ENCODE results near the gene CACNA2D3.

The CACNA2D3 gene

DNA sequence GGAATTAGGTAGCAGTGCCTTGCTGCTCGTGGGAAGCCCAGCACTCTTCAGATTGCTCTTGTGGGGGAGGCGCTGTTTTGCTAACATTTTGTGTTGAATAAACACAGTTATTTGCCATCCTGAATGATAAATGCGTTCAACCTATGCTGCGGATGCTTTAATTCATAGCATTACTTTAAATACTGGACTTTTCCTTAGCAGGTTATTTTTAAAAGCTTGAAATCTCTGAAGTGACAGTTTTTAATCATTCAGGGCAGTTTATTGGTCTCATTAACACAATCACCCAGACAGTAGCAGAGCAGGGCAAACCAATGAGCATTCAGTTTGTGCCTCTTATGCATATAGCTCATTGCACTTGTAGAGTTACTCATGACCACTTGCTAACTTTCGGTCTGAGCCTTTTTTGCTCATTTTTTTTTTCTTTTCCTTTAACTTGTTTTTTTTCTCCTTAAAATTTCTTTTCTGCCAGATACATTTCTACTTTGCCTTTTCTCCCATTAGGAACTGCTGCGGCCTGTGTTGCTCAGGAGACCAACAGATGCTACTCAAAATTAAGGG, 5.2 kb downstream of the CACNA2D3 start:
- DNase-seq: no peak

DNA sequence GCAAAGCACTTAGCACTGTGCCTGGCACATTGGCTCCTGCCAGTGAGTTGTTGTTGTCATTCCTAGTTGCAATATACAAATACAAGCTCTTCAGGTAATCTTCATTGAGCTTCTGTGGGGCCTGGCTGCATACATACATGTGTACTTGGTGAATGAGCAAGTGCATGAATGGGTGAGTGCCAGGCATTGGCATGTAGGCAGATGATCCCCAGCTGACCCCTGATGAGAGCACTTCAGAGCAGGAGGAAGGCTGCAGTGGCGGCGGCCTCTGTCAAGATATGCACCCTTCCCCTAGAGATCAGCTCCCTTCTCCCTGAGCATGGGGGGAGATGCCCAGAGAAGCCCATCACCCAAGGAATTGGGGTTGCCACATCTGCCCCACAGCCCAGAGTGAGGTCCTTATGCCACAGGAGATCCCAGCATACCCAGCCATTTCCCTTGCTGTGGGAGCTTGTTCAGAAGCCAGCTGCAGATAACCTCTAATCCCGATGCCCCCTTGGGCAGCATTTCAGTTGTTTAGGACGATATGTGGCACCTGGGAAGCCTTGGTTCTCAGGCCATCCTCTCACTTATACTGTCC, 8.8 kb downstream of the CACNA2D3 start:
- DNase-seq: no peak

DNA sequence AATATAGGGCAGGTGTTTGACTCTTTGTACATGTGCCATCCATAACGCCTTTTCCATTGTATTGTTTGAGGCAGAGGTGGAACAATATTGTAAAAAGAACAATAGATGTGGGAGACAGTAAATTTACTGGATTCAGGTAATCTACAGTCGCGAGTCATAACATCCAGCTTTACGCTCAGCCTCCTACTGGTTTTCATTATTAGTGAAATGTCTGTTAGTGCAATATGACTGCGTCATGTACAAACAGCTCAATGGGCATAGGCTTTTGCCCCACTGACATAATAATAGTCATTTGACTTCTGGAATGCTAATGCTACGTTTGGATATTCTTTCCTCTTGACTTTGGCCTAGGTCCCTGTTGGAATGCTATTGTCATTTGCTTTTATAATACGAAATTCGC, 9.5 kb downstream of the CACNA2D3 start:
- no peak for DNase-seq

DNA sequence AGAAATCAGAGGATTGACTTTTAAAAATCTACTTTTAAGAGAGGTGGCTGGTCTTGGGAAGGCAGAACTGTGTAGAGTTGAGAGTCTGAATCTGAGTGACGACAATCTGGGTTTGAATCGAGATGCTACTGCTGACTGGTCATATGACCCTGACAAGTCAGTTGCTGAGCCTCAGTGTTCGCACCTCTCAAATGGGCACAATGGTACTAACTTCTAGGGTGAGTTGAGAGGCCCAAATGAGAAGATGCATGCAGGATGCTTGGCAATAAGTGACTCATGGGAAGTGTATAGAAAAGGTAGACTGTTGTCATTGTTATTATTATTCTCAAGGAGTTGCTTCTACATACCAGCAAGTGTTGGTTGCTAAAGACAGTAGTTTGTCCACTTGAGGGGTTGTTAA, 10.3 kb downstream of the CACNA2D3 start:
- no peak for DNase-seq

DNA sequence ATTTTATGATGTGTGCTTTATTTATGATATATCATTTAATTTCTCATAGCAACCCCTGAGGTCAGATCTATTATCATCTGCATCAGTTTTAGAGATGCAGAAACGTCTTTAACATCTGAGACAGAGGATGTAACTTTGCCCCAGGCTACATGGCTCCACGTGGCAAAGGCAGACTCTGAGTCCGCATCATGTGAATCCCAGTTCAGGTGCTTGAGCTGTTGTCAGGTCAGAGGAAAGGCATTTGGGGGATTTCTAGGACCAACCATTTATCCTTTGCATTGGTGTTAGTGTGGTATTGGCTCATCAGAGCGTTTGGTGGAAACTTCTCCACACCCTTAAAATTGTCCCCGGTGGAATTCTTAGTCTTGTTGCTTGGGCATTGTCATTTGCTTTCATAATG, 10.8 kb downstream of the CACNA2D3 start:
- no peak for DNase-seq

DNA sequence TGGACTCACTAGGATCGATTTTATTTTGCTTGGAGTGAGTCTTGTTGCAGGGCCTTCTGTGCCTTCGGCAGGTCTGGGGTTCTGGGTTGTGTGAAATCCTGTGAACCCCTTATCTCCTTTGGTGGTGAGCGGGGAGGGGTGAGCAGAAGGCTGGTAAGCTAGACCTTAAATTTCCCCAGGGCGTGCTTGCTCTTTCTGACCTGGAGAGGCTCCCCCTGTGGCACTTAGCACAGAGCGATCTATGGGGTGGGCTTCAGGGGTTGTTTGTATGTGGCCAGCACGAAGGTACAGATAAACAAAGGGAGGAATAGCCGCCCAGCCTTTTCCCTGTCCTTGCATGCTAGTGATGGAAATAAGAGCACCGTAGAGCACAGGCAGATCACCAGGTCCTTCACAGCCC, 11.8 kb downstream of the CACNA2D3 start:
- DNase-seq: no peak

DNA sequence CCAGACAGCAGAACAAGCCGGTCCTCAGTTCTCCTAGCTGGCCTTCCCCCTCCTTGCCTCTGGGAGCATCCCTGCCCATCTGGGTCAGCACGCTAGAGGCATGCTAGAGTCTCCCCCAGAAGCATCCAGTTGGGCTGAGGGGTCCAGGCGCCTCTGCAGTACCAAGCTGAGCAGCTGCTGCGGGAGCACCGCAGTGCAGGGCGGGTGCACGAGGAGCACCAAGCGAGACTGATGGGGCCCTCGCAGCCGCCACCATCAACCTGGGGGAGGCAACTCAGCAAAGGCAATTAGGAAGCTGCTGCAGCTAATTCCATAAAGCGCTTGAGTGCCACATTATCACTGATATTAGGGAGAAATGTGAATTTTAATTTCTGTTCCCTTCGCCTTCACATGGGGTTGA, 12.4 kb downstream of the CACNA2D3 start:
- DNase-seq: no peak

DNA sequence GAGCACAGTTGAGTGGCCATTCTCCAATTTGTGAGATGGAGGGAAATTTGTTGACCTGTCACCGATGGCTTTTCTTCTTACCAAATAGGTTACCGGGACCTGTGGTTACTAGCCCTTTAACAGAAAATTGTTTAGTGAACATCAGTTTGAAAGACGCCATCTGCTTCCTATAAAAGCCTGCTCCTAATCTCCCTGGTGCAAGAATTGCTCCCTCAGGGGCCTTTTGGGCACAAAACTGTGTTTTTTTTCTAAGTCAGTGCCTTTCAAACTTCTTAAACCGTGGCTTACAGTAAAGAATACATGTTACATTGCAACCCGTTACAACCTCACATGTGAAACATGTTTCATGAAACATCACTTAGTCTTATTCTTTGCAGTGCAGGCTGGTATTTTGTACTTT, 15.0 kb downstream of the CACNA2D3 start:
- no peak for DNase-seq

DNA sequence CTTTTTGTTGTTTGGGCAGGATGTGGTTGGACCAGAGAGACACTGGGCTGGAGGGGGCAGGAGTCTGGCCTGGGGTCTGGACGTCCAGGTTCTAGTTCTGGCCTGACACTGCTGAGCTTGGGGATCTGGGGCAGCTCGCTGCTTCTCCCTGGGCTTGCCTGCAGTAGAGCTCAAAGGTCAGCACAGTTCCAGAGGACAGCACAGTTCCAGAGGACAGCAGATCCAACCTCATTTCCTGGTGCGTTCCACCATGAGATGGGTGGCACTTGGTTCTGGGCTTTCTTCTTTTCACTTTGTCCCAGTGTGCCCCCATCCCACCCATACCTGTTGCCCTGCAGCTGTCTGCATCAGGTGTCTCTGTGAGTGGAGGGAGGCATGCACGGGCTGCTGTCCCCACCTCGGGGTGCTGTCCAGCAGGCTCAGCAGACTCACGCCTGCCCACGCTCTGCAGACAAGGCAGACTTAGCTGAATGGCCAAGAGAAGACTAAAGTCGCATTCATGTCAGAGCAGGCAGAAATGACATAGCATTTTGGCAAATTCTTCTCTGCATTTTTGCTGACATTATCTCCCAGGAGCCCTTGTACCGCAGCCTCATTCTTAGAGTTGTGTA, 16.7 kb downstream of the CACNA2D3 start:
- no peak for DNase-seq

DNA sequence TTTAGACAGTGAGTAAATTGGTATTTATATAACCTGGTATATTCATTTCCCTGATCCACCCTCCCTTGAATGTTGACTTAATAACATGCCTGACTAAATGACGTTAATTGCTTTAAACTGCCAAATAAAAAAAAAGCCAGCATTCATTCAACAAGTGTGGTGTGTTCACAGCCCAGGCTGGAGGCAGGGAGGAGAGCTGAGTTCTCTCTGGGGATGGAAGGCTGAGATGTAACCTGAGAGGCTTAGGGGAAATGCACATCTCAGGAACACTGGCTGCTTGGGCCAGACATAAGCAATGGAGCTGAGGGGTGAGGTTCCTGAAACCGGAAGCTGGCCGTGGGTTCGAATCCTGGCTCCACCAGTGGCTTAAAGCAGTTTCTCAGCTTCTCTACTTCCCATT, 17.3 kb downstream of the CACNA2D3 start:
- DNase-seq: peak in 1 of 2 experiments; percentile 10

DNA sequence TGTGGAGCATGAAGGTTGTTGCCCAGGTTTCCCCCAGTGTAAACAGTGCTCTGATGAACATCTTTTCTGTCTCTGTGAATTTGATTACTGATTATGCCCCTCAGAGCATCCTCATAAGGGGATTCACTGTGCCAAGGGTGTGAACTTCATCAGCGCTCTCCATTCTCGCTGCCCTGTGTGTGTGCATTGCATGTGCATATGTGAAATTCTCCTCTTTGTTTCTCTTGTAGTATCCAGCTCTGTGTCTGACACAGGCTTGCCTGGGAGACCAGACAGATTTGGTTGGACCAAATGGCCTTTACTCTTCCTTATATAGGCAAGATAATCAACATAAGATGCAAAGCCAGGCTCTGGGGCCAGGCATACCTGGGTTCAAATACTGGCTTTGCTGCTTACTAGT, 21.9 kb downstream of the CACNA2D3 start:
- no peak for DNase-seq

DNA sequence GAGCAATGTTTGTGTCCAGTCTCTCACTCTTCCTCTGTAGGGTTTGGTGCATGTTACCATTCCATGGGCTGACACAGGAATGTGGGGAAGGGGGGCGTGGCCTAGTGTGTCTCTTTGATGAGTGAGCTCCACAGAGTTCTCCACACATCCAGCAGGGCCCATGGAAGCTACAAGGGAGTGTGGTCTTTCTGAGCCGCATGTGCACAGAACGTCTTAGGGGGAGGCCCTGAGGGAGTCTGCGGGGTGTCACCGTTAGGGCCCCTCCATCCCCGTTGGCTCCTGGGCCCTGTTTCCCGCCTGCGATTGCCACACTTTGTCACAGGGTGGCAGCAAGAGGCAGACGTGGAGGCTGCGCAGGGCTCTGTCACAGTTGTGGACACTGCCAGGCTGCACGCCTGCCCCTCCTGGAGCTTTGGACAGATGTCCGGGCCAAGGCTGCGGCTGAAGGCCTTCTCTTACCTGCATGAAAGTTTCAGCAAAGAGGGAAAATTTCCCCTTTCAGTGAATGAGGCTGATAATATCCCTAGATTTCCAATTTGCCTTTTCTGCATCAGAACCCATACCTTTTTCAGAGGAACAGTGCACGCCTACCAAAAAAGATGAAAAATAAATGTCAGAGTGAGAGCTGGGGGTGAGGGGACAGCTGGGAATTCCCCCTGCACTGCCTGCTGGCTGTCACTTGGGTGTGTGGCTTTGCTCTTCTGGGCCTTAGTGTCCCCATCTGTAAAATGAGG, 24.3 kb downstream of the CACNA2D3 start:
- DNase-seq: peak; percentile 9 to 15

DNA sequence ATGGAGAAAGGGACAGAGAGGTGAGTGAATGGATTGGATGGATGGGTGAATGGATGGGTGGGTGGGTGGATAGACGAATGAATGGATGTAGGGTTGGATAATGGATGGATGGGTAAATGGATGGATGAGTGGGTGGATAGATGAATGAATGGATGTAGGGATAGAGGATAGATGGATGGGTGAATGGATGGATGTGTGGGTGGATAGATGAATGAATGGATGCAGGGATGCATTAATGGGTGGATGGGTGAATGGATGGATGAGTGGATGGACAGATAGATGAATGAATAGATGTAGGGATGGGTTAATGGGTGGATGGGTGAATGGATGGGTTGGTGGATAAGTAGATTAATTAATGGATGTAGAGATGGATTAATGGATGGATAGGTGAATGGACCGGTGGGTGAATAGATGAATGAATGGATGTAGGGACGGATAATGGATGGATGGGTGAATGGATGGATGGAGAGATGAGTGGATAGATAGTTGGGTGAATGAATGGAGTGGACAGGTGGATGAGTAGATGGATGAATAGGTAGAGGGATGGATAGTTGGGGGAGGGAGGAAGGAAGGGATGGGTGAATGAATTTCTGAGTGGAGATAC, 28.6 kb downstream of the CACNA2D3 start:
- no peak for DNase-seq

DNA sequence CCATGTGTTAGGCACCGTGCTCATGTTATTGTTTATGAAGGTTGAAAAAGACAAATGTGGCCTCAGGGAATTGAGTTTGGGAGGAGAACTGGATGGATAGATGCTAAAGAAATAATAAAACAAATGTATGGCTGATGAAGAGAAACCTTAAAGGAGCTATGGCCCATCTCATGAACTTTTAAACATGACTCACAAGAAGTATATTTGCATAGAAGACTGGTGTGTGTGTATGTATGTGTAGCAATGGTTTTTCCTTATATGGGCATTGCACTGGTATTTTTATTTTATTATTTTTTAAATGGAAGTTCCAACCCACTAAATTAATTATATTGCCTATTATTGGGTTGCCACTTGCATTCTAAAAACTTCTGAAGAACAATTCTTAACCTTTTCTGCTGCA, 31.1 kb downstream of the CACNA2D3 start:
- no peak for DNase-seq

DNA sequence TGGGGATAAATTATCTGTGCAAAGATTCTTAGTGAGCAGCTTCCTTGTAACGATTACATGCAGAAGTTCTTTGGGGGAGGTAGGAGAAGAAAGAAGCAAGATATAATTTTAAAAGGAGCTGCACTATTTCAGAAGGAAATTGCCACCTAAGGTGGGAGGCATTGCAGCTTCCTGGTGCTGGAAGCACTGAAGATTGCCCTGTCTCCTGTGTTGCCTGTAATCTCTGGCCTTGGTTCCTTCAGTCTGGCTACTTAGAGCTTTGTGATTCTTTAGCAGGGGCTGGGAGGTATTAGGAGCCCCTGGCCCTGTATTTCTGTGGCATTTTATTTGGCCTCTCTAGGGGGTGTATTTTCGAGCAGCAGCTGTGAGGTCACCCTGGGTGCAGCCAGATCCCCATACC, 35.5 kb downstream of the CACNA2D3 start:
- DNase-seq: no peak

DNA sequence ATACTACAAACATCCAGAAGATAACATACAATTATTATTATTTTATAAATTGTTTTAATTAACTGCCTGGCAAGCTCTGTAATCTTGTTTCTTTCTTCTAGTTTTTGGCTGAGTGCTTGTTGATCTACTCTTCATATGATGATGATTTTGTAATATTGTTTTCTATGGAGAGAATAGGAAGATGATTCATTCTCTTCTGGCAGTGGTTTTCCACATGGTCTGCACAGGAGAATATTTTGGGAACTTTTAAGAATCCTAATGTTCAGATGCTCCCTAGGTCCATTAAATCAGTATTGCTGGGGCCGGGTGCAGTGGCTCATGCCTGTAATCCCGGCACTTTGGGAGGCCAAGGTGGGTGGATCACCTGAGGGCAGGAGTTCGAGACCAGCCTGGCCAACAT, 37.6 kb downstream of the CACNA2D3 start:
- DNase-seq: no peak

DNA sequence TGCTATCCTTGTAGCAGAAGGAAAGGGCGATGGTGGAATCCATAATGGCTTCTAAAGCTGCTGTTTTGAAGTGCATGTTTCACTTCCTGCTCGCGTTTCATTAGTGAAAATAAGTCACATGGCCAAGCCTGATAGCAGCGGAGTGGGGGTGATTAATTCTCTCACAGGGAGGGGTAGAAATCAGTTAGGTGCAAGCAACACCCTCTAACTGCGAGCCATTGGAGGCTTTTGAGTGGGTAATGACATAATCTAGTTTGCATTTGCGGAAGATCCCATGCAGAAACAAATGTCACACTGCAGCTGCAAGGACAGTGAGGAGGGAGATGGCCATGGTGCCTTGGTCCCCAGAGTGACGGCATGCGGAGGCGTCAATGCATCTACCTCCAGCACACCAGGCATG, 41.1 kb downstream of the CACNA2D3 start:
- DNase-seq: no peak

DNA sequence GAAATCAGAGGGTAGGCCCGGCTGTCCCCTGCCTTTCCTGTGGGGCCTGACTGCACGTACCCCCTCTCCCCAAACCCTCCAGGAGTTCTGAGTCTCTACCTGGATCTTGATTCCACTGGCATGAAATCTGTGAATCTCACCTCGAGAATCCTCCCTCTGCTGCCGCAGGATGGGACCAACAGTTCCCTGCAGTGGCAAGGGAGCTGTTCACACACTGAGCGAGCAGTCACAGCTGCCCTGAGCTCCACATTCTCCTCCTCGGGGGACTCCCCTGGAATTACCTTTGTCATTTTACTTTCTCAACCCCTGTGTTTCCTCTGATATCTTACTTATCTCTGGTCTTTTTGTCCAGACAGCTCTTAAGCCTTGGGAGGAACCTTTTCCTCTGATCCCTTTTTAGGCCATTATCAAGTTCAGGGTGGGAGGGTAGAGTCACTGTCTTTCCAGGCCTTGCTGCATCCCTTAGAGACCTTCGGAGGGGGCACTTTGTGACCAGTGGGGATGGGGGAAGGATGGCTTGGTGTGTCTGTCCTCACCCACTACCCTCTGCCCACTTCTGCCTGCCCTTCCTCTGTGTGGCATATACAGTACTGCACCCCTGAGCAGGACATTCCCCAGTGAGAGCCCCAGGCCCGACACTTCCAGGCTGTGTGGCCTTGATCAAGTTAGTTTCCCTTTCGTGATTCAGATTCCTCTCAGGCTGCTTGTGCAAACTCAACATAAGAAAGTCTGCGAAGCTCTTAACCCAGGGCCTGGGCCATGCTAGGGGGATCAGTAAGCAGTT, 42.0 kb downstream of the CACNA2D3 start:
- no peak for DNase-seq

DNA sequence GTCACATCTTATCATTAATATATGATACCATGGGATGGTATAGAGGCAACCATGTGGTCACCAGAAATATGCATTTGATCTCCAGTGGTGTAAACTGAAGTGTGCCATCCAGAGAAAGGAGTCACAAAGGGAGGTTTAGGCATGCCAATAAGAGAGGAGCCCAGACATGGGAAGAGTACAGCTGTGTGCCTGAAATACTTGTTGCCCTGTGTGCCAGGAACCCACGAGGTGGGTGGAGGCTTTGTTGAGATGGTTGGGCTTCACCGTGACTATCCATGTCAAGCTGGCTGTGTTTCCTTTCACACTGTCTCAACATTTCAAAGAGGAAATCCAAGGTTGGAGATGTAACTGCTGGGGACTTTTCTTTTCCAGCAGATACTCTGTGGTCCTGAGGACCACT, 43.5 kb downstream of the CACNA2D3 start:
- DNase-seq: no peak

DNA sequence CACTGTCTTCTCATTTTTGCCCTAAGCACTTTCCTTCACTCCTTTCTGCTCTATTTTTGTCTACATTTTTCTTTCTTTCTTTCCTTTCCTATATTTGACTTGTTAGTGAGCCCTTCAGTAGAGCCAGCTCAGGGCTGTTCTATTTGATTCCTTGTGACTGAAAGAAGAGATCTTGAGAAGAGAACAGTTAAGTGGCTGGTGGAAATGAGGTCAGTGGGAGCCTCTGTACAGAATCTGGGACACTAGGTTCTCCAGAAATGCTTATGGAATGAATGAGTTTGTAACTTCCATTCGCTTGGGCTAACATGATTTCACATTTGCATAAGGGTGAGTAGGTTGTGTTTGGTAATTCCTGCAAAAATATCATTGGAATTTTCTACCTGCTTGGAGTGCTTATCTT, 45.6 kb downstream of the CACNA2D3 start:
- no peak for DNase-seq

DNA sequence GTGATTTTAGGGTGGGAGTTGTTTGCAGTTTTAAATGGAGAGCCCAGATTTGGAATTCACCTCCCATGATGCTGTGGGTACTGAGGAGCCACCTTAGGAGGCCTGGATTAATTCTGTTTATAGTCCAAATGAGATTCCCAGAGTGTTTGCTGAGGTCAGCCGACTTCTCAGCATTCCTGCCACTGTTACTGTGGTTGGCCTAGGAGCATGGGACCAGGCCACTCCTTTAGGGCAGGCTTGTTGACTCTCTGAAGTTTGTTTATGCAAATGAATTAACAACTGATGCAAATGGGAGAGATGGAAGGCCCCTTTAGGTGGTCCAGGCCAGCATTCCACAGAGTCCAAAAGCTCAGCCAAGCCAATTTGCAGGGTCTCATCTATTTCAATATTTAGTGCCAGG, 46.1 kb downstream of the CACNA2D3 start:
- DNase-seq: no peak

DNA sequence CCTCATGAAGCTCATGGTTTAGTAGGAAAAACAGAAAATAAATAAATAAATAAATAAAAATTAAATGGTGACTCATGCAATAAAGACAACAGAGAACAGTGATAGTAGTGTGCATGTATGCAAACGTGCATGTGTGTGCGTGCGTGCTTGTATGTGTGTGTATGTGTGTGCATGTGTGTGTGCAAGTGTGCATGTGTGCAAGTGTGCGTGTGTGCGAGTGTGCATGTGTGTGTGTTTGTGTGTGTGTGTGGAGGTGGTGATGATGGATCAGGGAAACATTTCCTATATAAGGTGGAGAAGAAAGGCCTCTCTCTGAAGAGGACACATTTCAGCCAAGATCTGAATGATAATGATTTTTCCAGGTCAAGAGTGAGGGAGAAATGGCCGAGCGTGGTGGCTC, 47.2 kb downstream of the CACNA2D3 start:
- no peak for DNase-seq

DNA sequence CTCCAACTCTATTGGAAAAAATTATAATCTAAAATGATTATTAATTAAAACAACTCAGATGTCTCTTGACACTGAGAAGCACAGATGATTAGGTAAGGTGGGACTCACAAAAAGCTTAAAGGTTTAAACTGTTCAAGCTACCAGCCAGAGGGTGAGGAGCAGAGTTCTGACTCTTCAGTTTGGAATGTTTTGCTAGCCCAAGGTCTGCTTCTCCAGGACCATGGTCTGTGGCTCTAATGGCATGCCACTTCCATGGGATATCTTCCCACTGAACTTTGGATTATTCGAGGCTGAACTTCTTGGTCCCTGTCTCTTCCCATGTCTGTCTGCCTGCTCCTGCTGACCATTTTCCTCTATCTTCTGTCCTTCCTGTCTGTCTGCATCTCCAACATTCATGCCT, 49.2 kb downstream of the CACNA2D3 start:
- DNase-seq: no peak
